Stimulated activated naive CD4-positive, alpha-beta T cell treated with Interleukin-2 at 50 U/mL for 16 hours (primary cell): ENCODE data around the gene LRRC4.

Source experiments
- DNase-seq: peaks from one replicate; lab custom pipeline; 2025; lab: John Stamatoyannopoulos, UW

LRRC4 gene

GRCh38 chr7:128031901-128032604 lies 816 bp upstream of the LRRC4 start:
- peak; percentile 65 for DNase-seq

DNA sequence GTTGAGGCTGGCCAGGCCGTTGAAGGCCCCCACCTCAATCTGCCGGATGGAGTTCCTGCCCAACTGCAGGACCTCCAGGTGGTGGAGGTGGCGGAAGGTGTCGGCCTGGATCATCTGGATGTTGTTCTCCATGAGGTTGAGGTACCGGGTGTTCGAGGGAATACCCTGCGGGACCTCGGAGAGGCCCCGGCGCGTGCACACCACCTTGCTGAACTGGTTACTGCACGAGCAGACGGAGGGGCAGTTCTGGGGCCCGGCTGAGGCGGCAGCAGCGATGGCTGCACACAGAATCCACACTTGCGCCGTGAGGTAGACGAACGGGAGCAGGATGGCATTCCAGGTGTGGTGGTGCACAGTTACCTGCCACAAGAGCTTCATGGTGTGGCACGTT lies 979 bp downstream of the LRRC4 start:
- no peak for DNase-seq

- DNase-seq: no peak
These were observed 1.7 kb downstream of the LRRC4 start for GRCh38 chr7:128029405-128029995.

DNA sequence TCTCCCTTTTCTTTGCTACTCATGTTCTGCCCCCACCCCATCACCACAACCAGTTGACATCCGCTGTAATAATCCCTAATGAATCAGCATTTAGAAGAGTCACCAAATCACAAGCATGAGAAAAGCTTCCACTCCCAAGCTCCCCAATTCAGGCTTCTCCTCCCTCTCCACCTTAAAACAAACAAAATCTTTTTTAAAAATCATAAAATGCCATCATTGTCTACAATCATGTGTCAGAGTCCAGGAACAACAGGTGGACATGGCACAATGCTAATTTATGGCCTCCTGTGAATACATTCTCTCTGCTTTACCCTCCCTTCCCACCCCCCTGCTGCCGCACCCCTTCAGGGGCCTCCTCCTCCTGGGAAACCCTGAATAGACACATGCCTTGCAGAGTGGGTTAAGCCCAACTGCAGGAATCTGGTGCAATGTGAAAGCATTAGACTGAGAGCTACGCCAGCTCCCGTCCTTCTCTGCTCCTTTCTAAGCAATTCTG lies 3.7 kb downstream of the LRRC4 start:
- no peak for DNase-seq

- DNase-seq: no peak
These were observed 4.7 kb downstream of the LRRC4 start for GRCh38 chr7:128026551-128026950.

DNA sequence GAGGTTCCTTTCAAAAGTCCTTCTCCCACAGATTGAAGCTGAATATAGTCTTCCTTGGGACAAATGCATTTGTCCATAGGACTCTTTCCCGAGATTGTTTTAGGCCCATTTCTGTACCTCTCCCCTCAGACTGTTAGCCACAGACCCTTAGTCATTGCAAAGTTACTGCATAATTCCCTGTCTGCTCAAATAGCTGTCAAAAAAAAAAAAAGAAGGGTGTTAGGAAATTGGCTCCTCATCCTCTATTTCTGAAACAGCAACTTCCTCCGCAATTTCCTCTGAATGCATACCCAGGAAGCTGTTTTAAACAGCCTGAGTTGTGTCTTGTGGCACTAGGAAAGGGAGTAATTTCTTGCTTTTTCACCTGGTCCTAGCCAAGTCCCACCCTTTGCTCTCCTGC lies 5.4 kb downstream of the LRRC4 start:
- DNase-seq: no peak

GRCh38 chr7:128025380-128025779 lies 5.9 kb downstream of the LRRC4 start:
- no peak for DNase-seq

DNA sequence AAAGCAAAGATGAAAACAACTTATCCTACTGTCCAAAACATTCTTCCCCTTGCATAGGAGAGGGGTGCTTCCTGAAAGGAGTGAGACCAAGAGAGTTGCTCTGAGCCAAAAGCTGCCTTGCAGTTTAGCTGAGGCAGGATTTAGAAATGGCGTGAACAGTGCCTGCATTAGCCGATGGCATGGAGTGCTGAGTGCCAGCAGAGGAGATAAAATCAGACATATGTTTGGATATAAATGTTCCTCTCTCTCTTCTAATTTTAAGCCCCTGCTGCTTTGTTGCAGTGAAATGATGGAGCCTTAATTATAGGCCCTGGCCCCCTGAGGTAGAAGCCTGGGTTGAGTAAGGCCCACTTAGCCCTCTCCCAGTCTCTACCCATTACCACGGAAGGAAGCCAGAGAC lies 7.1 kb downstream of the LRRC4 start:
- no peak for DNase-seq

DNA sequence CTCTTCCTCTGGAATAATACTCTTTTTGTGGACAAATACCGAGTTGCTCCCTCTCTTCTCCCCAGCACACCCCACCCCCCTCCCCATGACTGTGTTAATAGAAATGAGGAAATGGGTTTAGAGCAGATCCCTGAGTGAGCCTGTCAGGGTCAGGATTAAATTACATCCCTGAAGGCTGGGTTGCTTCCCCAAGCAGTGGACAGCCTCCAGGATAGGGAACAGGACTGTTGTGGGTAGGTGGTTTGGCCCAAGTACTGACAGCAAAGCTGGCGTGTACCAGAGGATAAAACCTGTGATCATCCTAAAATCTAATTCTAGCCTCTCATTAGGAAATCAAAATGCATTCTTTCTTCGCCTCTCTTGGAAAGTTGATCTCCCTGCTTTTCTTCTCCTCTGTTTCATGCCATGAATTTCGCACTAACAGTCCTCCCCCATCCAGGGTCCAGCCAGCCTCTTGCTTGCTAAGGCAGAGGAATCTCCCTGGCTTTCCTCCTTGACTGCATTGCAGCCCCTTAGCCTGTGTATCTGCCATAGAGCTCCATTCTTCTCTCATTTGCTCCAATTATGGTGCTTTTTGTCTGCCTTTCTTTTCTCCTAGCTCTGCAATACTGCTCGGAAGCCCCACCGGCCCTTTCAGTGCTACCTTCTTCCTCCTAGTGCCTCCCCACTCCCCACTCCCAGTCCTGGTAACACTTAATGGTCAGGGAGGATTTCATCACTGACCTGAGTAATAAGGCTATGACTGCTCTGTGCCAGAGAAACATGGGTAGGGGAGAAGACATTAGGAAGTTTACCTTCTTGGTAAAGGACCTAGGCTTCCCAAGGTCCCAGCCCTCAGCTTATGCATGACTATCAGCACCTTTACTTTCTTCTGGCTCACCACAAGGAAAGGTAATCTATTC lies 8.4 kb downstream of the LRRC4 start:
- DNase-seq: no peak

- DNase-seq: no peak
These were observed 9.9 kb downstream of the LRRC4 start for GRCh38 chr7:128021366-128021765.

GRCh38 chr7:128020159-128020558 lies 11.1 kb downstream of the LRRC4 start:
- no peak for DNase-seq

- no peak for DNase-seq
These were observed 11.9 kb downstream of the LRRC4 start for GRCh38 chr7:128019288-128019687.

- DNase-seq: no peak
These were observed 13.1 kb downstream of the LRRC4 start for GRCh38 chr7:128017862-128018845.

GRCh38 chr7:128017460-128017859 lies 13.8 kb downstream of the LRRC4 start:
- DNase-seq: no peak

DNA sequence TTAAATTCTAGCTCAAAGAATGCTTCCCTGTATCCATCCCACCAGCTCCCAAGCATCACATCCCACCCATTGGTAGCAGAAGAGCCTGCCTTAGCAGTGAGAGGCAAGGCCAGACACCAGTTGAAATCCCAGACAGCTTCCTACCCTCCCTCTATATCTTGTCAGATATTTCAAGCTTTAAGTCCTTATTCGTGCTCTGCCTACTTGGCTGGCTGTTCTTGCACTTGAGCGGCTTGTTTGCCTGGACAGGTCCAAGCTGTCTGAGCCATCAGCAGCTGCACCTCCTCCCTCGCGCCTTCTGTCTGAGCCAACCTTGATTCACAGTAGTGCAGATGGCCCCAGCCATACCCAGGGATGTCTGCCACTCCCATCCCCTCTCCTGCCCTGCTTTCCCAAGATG lies 16.4 kb downstream of the LRRC4 start:
- no peak for DNase-seq

DNA sequence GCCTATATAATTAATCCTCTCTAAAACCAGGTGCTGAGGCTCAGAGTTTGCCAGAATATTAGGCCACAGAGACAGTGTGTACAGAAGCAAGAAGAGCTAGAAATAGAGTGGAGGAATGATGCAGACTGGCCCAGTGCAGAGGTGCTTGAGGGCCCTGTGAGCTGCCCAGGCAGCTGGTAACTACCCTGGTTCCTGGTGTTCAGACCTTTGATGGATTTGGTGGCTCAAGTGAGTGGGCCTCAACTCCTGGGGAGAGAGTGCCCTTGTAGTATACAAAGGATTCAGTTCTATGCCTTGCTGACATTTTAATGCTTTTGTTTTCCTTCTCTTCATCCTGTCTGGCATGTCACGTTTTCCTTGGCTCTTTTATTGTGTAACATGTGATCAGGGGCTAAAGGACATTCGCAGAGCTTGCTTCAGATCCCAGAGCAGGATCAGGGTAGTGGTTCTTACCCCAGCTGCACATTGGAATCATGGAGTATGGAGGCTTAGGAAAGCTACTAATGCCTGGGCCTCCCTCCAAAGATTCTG lies 20.0 kb downstream of the LRRC4 start:
- DNase-seq: no peak

GRCh38 chr7:128010391-128011127 lies 20.7 kb downstream of the LRRC4 start:
- DNase-seq: no peak

DNA sequence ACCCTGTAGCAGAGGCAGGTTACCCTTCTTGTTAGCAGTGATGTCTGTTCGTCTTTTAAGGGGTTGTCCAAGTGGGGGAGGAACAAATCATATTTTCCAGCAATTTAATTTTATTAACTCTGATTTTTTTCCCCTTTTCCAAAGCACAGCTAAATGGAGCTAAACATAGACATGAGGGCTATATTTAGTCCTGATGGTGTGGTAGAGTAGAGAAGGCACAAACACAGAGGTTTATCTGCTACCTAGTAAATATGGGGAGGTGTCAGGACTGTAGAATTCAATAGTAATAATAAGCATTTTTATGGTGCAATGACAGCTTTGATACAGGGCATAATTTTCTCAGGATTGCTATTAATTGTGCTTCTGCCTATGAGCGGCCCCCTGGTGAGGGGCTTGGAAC lies 22.5 kb downstream of the LRRC4 start:
- DNase-seq: no peak

- DNase-seq: no peak
These were observed 23.1 kb downstream of the LRRC4 start for GRCh38 chr7:128008141-128008540.

GRCh38 chr7:128007303-128007680 lies 23.9 kb downstream of the LRRC4 start:
- no peak for DNase-seq
